Lung (tissue), 12 donors: ENCODE data around the gene VGF. TPM values are rescaled to one million over a fixed set of nuclear protein-coding genes. Genes with fewer than 3 reads are reported as not detected.
A peak's percentile ranks its signal among the peaks of the same experiment; 100 is the strongest.
"Not testable (repeated sequence)": the region's sequence is repeated elsewhere in the genome, so short reads cannot be mapped to it uniquely, and the experiment has no call there.

Experiments used
- ATAC-seq: fragments of 200-7000 bp; cut with Tn5 transposase; one replicate; pipeline ENCODE4 v1.9.1; 2020; ENCODE audit warnings: moderate number of reproducible peaks; ENCODE audit not compliant: insufficient read depth, low FRiP score
- DNase-seq, 3 donors: peaks; one replicate each; pipeline ENCODE4 v3.0.0-alpha.2; 2013 to 2017
- H3K27ac ChIP-seq, 2 donors: one replicate each; pipeline ENCODE4 v1.5.1; 2013; ENCODE audit warnings: mild to moderate bottlenecking in 2 of 2, moderate library complexity in 2 of 2, control low read depth in 1 of 2, inconsistent platforms in 1 of 2, low read depth in 1 of 2, low read length in 1 of 2
- H3K27me3 ChIP-seq, 3 donors: one replicate each; pipeline ENCODE4 v1.5.1; 2013; ENCODE audit warnings: low read length in 2 of 3; ENCODE audit not compliant: control insufficient read depth in 3 of 3, insufficient read depth in 3 of 3
- H3K36me3 ChIP-seq, 4 donors: one replicate each; pipeline ENCODE4 v1.5.1; 2013; ENCODE audit warnings: low read length in 4 of 4, mild to moderate bottlenecking in 1 of 4, moderate library complexity in 1 of 4; ENCODE audit not compliant: control insufficient read depth in 4 of 4, insufficient read depth in 4 of 4
- H3K4me1 ChIP-seq, 5 donors: one replicate each; pipeline ENCODE4 v1.5.1; 2013; ENCODE audit warnings: low read length in 5 of 5, mild to moderate bottlenecking in 2 of 5, moderate library complexity in 1 of 5; ENCODE audit not compliant: control insufficient read depth in 5 of 5, insufficient read depth in 5 of 5
- H3K4me3 ChIP-seq: one replicate; pipeline ENCODE4 v1.5.1; 2013; ENCODE audit warnings: mild to moderate bottlenecking, control low read depth, moderate library complexity
- H3K9ac ChIP-seq, 2 donors: one replicate each; pipeline ENCODE4 v1.5.1; 2013; ENCODE audit warnings: low read length in 2 of 2, control low read depth in 1 of 2; ENCODE audit not compliant: insufficient read depth in 1 of 2
- H3K9me3 ChIP-seq, 4 donors: one replicate each; pipeline ENCODE4 v1.5.1; 2013; ENCODE audit warnings: low read length in 3 of 4, mild to moderate bottlenecking in 1 of 4, moderate library complexity in 1 of 4; ENCODE audit not compliant: control insufficient read depth in 4 of 4, insufficient read depth in 3 of 4
- WGBS, 2 donors: extraction: QIAGEN DNeasy Blood & Tissue Kit; methylation state at CpG; one replicate each; pipeline ENCODE4 v1.1.7; 2013; 5-methylcytosine and 5-hydroxymethylcytosine counted together
- polyA plus RNA-seq, 2 donors: library from polyadenylated mRNA; stranded (reverse); fragments of 200-250 nt; gene quantifications; one replicate each; pipeline ENCODE4 v1.2.1, GENCODE V29; 2013
- total RNA-seq, 2 donors: library from RNA; depleted of rRNA in 1 of 2; stranded (reverse); fragments of >200 nt in 1 of 2; gene quantifications; one replicate each; pipeline ENCODE4 v1.2.1, GENCODE V29; 2014 to 2021
- TF ChIP-seq, protein P1 (sequence below): IDR thresholded peaks from 2 replicates; pipeline ENCODE4 v1.5.1; 2012; ENCODE audit warnings: mild to moderate bottlenecking; ENCODE audit errors: control extremely low read depth, extremely low read depth
- donor health status: control.
- donor health status: control.
- donor health status: Bipolar disorder and iron deficiency.
- donor health status: healthy.
- donor health status: DM: yes; HTN: yes; CAD: no.

Gene VGF
- total and polyA plus RNA-seq, 4 donors: 0.08 to 1.4 (median 0.42) TPM

DNA sequence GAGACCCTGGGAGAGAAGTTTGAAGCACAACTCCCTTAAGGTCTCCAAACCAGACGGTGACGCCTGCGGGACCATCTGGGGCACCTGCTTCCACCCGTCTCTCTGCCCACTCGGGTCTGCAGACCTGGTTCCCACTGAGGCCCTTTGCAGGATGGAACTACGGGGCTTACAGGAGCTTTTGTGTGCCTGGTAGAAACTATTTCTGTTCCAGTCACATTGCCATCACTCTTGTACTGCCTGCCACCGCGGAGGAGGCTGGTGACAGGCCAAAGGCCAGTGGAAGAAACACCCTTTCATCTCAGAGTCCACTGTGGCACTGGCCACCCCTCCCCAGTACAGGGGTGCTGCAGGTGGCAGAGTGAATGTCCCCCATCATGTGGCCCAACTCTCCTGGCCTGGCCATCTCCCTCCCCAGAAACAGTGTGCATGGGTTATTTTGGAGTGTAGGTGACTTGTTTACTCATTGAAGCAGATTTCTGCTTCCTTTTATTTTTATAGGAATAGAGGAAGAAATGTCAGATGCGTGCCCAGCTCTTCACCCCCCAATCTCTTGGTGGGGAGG is 27.6 kb downstream of the VGF start:
- WGBS, 2 donors: 72 to 74% methylated on average over 9 of the region's 9 CpGs
- peaks cover 0 to 13% (median 0%) of the 10 kb centered on the region in 5 donors for H3K4me1 ChIP-seq
- DNase-seq: no peak
- no peak for ATAC-seq
- no peaks in the 10 kb centered on the region for H3K9me3 ChIP-seq
- peaks cover 0 to 15% (median 5%) of the 10 kb centered on the region in 4 donors for H3K36me3 ChIP-seq
- H3K27me3 ChIP-seq: no peaks in the 10 kb centered on the region
- no peak overlapping the region for H3K9ac ChIP-seq
- peak overlapping the region; percentile 49 to 82 for H3K27ac ChIP-seq
- TF ChIP-seq, protein P1, sequence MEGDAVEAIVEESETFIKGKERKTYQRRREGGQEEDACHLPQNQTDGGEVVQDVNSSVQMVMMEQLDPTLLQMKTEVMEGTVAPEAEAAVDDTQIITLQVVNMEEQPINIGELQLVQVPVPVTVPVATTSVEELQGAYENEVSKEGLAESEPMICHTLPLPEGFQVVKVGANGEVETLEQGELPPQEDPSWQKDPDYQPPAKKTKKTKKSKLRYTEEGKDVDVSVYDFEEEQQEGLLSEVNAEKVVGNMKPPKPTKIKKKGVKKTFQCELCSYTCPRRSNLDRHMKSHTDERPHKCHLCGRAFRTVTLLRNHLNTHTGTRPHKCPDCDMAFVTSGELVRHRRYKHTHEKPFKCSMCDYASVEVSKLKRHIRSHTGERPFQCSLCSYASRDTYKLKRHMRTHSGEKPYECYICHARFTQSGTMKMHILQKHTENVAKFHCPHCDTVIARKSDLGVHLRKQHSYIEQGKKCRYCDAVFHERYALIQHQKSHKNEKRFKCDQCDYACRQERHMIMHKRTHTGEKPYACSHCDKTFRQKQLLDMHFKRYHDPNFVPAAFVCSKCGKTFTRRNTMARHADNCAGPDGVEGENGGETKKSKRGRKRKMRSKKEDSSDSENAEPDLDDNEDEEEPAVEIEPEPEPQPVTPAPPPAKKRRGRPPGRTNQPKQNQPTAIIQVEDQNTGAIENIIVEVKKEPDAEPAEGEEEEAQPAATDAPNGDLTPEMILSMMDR: no peak
- no peak overlapping the region for H3K4me3 ChIP-seq

DNA sequence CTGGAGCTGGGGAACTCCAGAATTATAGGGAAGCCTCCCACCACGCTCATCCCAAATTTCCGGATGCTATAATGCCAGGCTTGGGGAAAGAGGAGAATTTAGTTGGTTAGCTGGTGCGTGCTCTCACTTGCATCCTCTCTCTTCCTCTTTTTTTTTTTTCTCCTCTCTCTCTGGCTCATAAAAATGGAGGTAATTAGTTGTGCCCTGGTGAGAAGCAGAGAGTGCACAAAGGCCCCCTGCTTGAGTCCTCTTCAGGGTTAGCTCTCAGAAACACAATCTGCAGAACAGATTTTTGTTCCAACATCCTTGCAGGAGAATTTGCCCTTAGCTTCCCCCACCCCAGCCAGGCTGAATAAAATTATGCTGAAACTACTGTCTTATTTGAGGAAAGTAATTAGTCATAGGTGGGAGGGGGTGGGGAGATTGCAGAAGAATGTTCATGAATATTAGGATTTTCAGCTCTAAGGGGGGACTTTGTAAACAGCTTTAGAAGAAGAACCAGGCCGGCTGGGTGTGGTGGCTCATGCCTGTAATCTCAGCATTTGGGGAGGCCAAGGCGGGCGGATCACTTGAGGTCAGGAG is 30.9 kb downstream of the VGF start:
- Histone ChIP-seq H3K9ac (peak overlapping the region in 1 of 2 donors; percentile 16), H3K27ac (no peak overlapping the region), H3K4me3 (no peak overlapping the region), H3K9me3 (no peaks in the 10 kb centered on the region), H3K27me3 (no peaks in the 10 kb centered on the region), H3K4me1 (peaks cover 0 to 14% (median 0%) of the 10 kb centered on the region in 5 donors), H3K36me3 (peaks cover 0 to 18% (median 5%) of the 10 kb centered on the region in 4 donors)
- TF ChIP-seq, protein P1: no peak
- 72 to 77% methylated on average over 6 of the region's 6 CpGs for WGBS, 2 donors
- no peak for DNase-seq
- ATAC-seq: no peak

DNA sequence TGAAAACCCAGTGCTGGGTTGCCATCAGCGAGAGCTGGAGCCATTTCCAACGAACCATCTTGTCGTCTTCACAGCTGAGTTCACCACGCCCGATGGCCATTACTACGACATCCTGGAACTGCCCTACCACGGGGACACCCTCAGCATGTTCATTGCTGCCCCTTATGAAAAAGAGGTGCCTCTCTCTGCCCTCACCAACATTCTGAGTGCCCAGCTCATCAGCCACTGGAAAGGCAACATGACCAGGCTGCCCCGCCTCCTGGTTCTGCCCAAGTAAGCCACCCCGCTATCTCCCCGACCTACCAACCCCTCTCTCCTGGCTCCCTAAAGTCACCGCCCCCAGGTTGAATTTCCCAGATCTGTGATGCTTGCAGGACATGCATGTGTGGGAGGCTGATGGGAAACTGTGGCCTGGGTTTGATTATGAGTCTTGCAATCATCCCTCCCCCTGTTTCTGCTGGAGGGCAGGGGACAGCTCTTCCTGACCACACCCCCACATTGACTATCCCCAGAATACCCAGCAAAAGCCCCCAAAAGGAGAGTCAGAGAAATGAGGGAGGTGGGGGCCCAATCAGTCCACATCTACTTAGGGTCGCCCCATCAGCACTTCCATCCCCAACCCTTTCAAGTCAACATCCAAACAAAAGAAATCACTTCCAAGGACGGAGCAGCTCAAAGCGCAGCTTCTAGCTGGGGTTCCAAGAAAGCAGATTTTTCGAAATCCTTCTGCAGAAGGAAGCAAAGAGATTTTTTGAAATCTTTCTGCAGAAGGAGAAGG is 31.6 kb downstream of the VGF start:
- peaks cover 0 to 18% (median 5%) of the 10 kb centered on the region in 4 donors for H3K36me3 ChIP-seq
- no peak overlapping the region for H3K27ac ChIP-seq
- DNase-seq: no peak
- H3K9me3 ChIP-seq: no peaks in the 10 kb centered on the region
- peaks cover 0 to 14% (median 0%) of the 10 kb centered on the region in 5 donors for H3K4me1 ChIP-seq
- TF ChIP-seq, protein P1: no peak
- WGBS, 2 donors: 81 to 82% methylated on average over 15 of the region's 15 CpGs
- no peak overlapping the region for H3K4me3 ChIP-seq
- H3K27me3 ChIP-seq: no peaks in the 10 kb centered on the region
- no peak for ATAC-seq
- H3K9ac ChIP-seq: no peak overlapping the region

DNA sequence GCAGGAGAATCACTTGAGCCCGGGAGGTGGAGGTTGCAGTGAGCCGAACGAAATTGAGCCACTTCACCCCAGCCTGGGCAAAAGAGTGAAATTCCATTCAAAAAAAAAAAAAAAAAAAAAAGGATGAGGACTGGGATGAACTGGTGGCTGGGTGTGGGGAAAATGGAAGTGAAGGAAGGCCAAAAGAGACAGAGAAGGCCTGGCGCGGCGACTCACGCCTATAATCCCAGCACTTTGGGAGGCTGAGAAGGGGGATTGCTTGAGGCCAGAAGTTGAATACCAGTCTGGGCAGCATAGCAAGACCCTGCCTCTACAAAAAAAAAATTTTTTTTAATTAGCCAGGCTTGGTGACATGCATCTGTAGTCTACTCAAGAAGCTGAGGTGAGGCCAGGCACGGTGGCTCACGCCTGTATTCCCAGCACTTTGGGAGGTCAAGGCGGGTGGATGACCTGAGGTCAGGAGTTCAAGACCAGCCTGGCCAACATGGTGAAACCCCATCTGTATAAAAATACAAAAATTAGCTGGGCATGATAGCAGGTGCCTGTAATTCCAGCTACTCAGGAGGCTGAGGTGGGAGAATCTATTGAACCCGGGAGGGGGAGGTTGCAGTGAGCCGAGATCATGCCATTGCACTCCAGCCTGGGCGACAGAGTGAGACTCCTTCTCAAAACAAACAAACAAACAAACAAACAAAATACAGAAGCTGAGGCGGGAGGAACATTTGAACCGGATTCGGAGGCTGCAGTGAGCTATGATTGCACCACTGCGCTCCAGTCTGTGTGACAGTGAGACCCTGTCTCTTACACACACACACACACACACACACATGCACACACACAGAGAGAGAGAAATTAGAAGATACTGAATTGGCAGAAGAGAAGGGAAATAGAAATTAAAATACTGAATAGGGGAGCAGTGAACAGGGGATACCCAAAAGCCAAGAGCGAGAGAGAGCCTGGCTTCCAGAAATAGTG is 32.5 kb downstream of the VGF start:
- 89 to 90% methylated on average over 18 of the region's 18 CpGs for WGBS, 2 donors
- DNase-seq, H3K4me3 ChIP-seq, H3K27me3 ChIP-seq, H3K9ac ChIP-seq, H3K9me3 ChIP-seq, H3K27ac ChIP-seq, ATAC-seq: not testable (repeated sequence)
- Histone ChIP-seq H3K4me1 (peaks cover 0 to 11% (median 0%) of the 10 kb centered on the region in 5 donors), H3K36me3 (peaks cover 0 to 18% (median 7%) of the 10 kb centered on the region in 4 donors)
